ENCODE data around the gene NEK1.

Gene NEK1, protein sequence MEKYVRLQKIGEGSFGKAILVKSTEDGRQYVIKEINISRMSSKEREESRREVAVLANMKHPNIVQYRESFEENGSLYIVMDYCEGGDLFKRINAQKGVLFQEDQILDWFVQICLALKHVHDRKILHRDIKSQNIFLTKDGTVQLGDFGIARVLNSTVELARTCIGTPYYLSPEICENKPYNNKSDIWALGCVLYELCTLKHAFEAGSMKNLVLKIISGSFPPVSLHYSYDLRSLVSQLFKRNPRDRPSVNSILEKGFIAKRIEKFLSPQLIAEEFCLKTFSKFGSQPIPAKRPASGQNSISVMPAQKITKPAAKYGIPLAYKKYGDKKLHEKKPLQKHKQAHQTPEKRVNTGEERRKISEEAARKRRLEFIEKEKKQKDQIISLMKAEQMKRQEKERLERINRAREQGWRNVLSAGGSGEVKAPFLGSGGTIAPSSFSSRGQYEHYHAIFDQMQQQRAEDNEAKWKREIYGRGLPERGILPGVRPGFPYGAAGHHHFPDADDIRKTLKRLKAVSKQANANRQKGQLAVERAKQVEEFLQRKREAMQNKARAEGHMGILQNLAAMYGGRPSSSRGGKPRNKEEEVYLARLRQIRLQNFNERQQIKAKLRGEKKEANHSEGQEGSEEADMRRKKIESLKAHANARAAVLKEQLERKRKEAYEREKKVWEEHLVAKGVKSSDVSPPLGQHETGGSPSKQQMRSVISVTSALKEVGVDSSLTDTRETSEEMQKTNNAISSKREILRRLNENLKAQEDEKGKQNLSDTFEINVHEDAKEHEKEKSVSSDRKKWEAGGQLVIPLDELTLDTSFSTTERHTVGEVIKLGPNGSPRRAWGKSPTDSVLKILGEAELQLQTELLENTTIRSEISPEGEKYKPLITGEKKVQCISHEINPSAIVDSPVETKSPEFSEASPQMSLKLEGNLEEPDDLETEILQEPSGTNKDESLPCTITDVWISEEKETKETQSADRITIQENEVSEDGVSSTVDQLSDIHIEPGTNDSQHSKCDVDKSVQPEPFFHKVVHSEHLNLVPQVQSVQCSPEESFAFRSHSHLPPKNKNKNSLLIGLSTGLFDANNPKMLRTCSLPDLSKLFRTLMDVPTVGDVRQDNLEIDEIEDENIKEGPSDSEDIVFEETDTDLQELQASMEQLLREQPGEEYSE (N-terminal part only)

DNA sequence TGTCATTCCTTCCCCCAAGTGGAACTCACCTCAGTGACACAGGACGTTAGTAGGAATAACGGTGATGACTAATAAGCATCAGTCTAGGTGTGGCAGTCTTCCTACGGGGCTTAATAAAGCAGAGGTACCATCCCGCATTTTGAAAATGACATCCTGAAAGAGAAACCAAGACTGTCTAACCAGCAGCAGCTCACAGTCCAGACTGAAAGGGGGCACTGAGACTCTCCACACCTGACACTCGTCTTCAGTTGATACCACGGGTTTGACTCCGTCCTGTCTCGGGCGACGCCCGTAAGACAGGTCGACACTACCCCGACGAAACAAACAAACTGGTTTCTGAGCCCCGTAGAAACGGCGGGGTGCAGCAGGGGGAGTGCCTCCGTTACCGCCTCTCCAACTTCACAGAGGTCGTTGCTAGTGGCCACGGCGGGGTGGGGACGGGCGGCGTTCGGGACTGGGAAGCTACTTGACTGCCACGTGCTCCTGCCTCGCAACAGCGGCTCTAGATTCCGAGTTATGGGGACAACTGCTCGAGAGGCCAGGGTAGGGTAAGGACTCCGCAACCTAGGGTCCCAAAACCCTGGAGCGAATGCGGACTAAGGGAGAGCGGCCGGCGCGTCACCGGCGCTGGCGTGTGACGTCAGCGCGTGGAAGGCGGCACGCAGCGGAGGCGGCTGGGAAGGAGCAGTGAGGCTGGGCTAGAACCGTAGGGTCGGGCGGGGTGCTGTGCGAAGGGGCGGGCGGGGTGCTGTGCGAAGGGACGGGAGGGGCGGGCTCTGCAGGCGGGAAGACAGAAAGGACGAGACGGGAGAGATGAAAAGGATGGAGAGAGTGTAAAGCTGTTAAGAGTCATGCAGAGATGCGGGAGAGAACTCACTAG lies at the start of gene NEK1:
TSS of gene NEK1 (minus strand) at position 593 of the 880 bp plus-strand sequence. CDS start 9,953 bp downstream, outside the sequence.
- DNase-seq (ENCODE audit: insufficient read length, low spot score) (peak; percentile 48), FAIRE-seq (peak; percentile 87)
- TF ChIP-seq POLR2A (IDR thresholded peaks at IDR 0.05; ENCODE audit: low read depth, low read length) = peak; percentile 96

GRCh38 chr4:169661761-169662160 lies 49.4 kb upstream of the NEK1 start:
- FAIRE-seq (no peak), DNase-seq (ENCODE audit: insufficient read length, low spot score) (no peak)
- TF ChIP-seq POLR2A (IDR thresholded peaks at IDR 0.05; ENCODE audit: low read depth, low read length) = no peak

GRCh38 chr4:169660929-169661328 lies 48.5 kb upstream of the NEK1 start:
- FAIRE-seq (no peak), DNase-seq (ENCODE audit: insufficient read length, low spot score) (no peak)
- no peak for TF ChIP-seq POLR2A (IDR thresholded peaks at IDR 0.05; ENCODE audit: low read depth, low read length)

GRCh38 chr4:169659716-169660670 lies 47.6 kb upstream of the NEK1 start:
- TF ChIP-seq POLR2A (IDR thresholded peaks at IDR 0.05; ENCODE audit: low read depth, low read length) = no peak
- DNase-seq (ENCODE audit: insufficient read length, low spot score) = peak; percentile 29
- FAIRE-seq = peak; percentile 99

- DNase-seq (ENCODE audit: insufficient read length, low spot score) (no peak), FAIRE-seq (peak; percentile 15)
- TF ChIP-seq POLR2A (IDR thresholded peaks at IDR 0.05; ENCODE audit: low read depth, low read length) = no peak
Measured at GRCh38 chr4:169658975-169659715, 46.8 kb upstream of the NEK1 start.

- no peak for DNase-seq (ENCODE audit: insufficient read length, low spot score)
- no peak for FAIRE-seq
- TF ChIP-seq POLR2A (IDR thresholded peaks at IDR 0.05; ENCODE audit: low read depth, low read length) = no peak
Measured at GRCh38 chr4:169658196-169658595, 45.8 kb upstream of the NEK1 start.

- DNase-seq (ENCODE audit: insufficient read length, low spot score) = no peak
- no peak for FAIRE-seq
- no peak for TF ChIP-seq POLR2A (IDR thresholded peaks at IDR 0.05; ENCODE audit: low read depth, low read length)
Measured at GRCh38 chr4:169657470-169658107, 45.2 kb upstream of the NEK1 start.

- no peak for TF ChIP-seq POLR2A (IDR thresholded peaks at IDR 0.05; ENCODE audit: low read depth, low read length)
- DNase-seq (ENCODE audit: insufficient read length, low spot score) (no peak), FAIRE-seq (no peak)
Measured at GRCh38 chr4:169655401-169655800, 43.0 kb upstream of the NEK1 start.

DNA sequence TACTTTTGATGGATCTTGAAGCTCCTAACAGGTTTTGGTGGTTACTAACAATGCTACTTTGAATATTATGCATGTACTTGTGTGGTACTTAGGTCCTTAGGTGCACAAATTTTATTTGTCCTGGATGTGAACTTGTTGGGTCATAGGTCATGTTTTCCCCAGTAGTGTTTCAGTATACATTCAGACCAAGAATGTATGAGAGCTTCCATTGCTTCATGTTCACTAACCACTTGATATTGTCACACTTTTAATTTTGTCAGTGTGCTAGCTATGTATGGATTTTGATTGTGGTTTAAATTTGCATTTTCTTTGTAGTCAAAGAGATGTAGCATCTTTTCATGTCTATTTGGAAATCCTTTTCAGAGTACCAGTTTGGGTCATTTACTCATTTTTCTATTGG lies 40.2 kb upstream of the NEK1 start:
- FAIRE-seq = no peak
- DNase-seq (ENCODE audit: insufficient read length, low spot score) = no peak

DNA sequence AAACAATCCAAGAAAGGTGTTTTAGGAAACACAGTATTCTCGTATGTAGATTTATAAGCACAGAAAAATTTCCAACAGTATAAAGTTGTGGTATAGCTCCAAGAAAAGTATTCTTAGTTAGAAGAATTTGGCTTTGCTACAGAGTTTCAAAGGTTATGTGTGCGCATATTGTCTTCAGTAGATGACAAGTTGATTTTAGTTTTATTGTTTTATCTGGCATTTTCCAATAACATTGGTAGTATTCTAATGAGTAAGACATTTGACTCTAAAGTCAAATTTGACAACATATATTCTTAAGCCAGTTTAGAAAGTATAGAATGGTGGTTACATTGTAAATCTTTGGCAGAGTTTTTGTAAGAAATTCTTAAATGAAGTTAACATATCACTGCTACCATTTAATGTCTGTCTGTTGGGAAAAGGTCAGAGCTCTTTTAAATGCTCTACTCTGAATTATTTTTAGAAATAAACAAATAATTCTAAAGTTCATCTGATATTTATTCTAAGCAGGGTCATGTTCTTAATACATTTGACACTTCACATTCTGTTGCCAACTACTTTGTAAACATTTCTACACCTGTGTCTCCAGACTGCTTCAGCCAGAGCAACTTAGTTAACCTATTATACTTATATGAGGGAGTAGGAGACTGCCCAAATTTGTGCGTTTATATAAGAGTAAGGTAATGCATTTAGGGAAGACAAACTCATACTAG lies 38.0 kb upstream of the NEK1 start:
- FAIRE-seq = no peak
- no peak for TF ChIP-seq POLR2A (IDR thresholded peaks at IDR 0.05; ENCODE audit: low read depth, low read length)
- no peak for DNase-seq (ENCODE audit: insufficient read length, low spot score)

More for the DNA sequence above, 40.2 kb upstream of the NEK1 start:
- no peak for TF ChIP-seq POLR2A (IDR thresholded peaks at IDR 0.05; ENCODE audit: low read depth, low read length)

All from H54 (cell line).